Osteoblast (primary cell): ENCODE results near the gene ADGRG2. TPM values are rescaled to one million over a fixed set of nuclear protein-coding genes. Genes with fewer than 3 reads are reported as not detected.
A peak's percentile ranks its signal among the peaks of the same experiment; 100 is the strongest.

Experiments used
- DNase-seq: peaks from one replicate; pipeline ENCODE4 v3.0.0; 2011; ENCODE audit warnings: low spot score, mixed read lengths; ENCODE audit not compliant: insufficient read length; ENCODE audit errors: missing footprints
- H2AFZ ChIP-seq: 2 replicates; pipeline ENCODE4 v1.6.0; 2011; ENCODE audit warnings: mild to moderate bottlenecking, low read length
- H3K27ac ChIP-seq: 2 replicates; pipeline ENCODE4 v1.5.1; 2011; ENCODE audit warnings: mild to moderate bottlenecking, low read depth, low read length, moderate library complexity
- H3K27me3 ChIP-seq: 2 replicates; pipeline ENCODE4 v1.6.0; 2012; ENCODE audit warnings: mild to moderate bottlenecking, control low read depth, inconsistent platforms, low read length, moderate library complexity; ENCODE audit not compliant: insufficient read depth
- H3K36me3 ChIP-seq: 2 replicates; pipeline ENCODE4 v1.5.1; 2011; ENCODE audit warnings: mild to moderate bottlenecking, low read length, control low read depth, moderate library complexity; ENCODE audit not compliant: insufficient read depth
- H3K4me1 ChIP-seq: 2 replicates; pipeline ENCODE4 v1.5.1; 2011; ENCODE audit warnings: mild to moderate bottlenecking, low read length, control low read depth, moderate library complexity; ENCODE audit not compliant: insufficient read depth
- H3K4me2 ChIP-seq: 2 replicates; pipeline ENCODE4 v1.6.0; 2011; ENCODE audit warnings: mild to moderate bottlenecking, low read length; ENCODE audit not compliant: insufficient read depth
- H3K4me3 ChIP-seq: fragments of 200-600 bp; sonication (generic); 3 replicates; pipeline ENCODE4 v1.5.1; 2012; ENCODE audit warnings: mild to moderate bottlenecking, low read length, inconsistent platforms; ENCODE audit not compliant: insufficient read depth
- H3K79me2 ChIP-seq: 2 replicates; pipeline ENCODE4 v1.6.0; 2012; ENCODE audit warnings: mild to moderate bottlenecking, low read length, control low read depth, inconsistent platforms; ENCODE audit not compliant: insufficient read depth
- H3K9me3 ChIP-seq: 2 replicates; pipeline ENCODE4 v1.5.1; 2011; ENCODE audit warnings: low read depth, low read length, control low read depth
- H4K20me1 ChIP-seq: 2 replicates; pipeline ENCODE4 v1.6.0; 2012; ENCODE audit warnings: mild to moderate bottlenecking, low read length, control low read depth; ENCODE audit not compliant: insufficient read depth
- CTCF ChIP-seq: IDR thresholded peaks from 2 replicates; pipeline ENCODE4 v1.5.1; 2011; ENCODE audit warnings: mild to moderate bottlenecking, low read depth, low read length, moderate library complexity; ENCODE audit errors: extremely low read depth
- total RNA-seq: library from RNA; depleted of rRNA; stranded (reverse); fragments of >200 nt; gene quantifications from 2 replicates; pipeline ENCODE4 v1.2.3, GENCODE V29; 2012

The ADGRG2 gene
- under 0.01 TPM in 2 replicates for total RNA-seq

- H2AFZ ChIP-seq = no peak within 1 kb of the TSS
- peak within 1 kb of the TSS; percentile 43 for H3K4me2 ChIP-seq
- H3K27ac ChIP-seq = no peak within 1 kb of the TSS
- no peaks in the 10 kb centered on the region for H3K36me3 ChIP-seq
- H3K27me3 ChIP-seq = peaks cover 35% of the 10 kb centered on the region
- no peaks in the 10 kb centered on the region for H3K9me3 ChIP-seq
- H3K4me3 ChIP-seq = peak within 1 kb of the TSS; percentile 51
- no peaks in the 10 kb centered on the region for H3K79me2 ChIP-seq
- peak; percentile 87 for DNase-seq
- no peaks in the 10 kb centered on the region for H4K20me1 ChIP-seq
- no peaks in the 10 kb centered on the region for H3K4me1 ChIP-seq
- TF ChIP-seq CTCF = no peak
Measured at GRCh38 chrX:19121898-19122640, at the start of gene ADGRG2. TSS of gene ADGRG2 (minus strand) at chrX:19122468. CDS start at chrX:19068834, 53,634 bp downstream.

GRCh38 chrX:19168609-19169008 is 46.3 kb upstream of the ADGRG2 start:
- TF ChIP-seq CTCF = no peak
- H2AFZ ChIP-seq = no peak overlapping the region
- H3K4me3 ChIP-seq = no peak overlapping the region
- H3K9me3 ChIP-seq = no peaks in the 10 kb centered on the region
- H4K20me1 ChIP-seq = no peaks in the 10 kb centered on the region
- H3K4me2 ChIP-seq = no peak overlapping the region
- no peaks in the 10 kb centered on the region for H3K4me1 ChIP-seq
- H3K79me2 ChIP-seq = no peaks in the 10 kb centered on the region
- H3K27me3 ChIP-seq = no peaks in the 10 kb centered on the region
- no peak overlapping the region for H3K27ac ChIP-seq
- DNase-seq = no peak
- no peaks in the 10 kb centered on the region for H3K36me3 ChIP-seq

- no peak overlapping the region for H3K4me3 ChIP-seq
- H2AFZ ChIP-seq = no peak overlapping the region
- no peak for DNase-seq
- no peaks in the 10 kb centered on the region for H3K27me3 ChIP-seq
- no peaks in the 10 kb centered on the region for H3K36me3 ChIP-seq
- no peaks in the 10 kb centered on the region for H3K4me1 ChIP-seq
- H3K9me3 ChIP-seq = no peaks in the 10 kb centered on the region
- H3K79me2 ChIP-seq = no peaks in the 10 kb centered on the region
- H3K27ac ChIP-seq = no peak overlapping the region
- no peaks in the 10 kb centered on the region for H4K20me1 ChIP-seq
- TF ChIP-seq CTCF = no peak
- no peak overlapping the region for H3K4me2 ChIP-seq
Measured at GRCh38 chrX:19162851-19163250, 40.6 kb upstream of the ADGRG2 start.

GRCh38 chrX:19156186-19156585 is 33.9 kb upstream of the ADGRG2 start:
- Histone ChIP-seq H3K4me1 (no peaks in the 10 kb centered on the region), H3K36me3 (no peaks in the 10 kb centered on the region), H3K4me3 (no peak overlapping the region), H3K4me2 (no peak overlapping the region), H2AFZ (no peak overlapping the region), H3K9me3 (no peaks in the 10 kb centered on the region), H3K27me3 (no peaks in the 10 kb centered on the region), H3K79me2 (no peaks in the 10 kb centered on the region), H4K20me1 (no peaks in the 10 kb centered on the region), H3K27ac (no peak overlapping the region)
- TF ChIP-seq CTCF = no peak
- DNase-seq = no peak
